ENCODE results near the gene ASPG.

The ASPG gene

GRCh38 chr14:104037903-104038302, 47.6 kb upstream of the ASPG start (continued):
- TF ChIP-seq TSHZ1 (tag by site-specific recombination; IDR thresholded peaks at IDR 0.05; ENCODE audit: borderline replicate concordance) (no peak), ZNF776 (tag by site-specific recombination; IDR thresholded peaks at IDR 0.05; ENCODE audit: borderline replicate concordance) (no peak), ZNF548 (tag by site-specific recombination; IDR thresholded peaks at IDR 0.05) (no peak), ZSCAN30 (tag by site-specific recombination; IDR thresholded peaks at IDR 0.05) (no peak), ZNF121 (tag by site-specific recombination; IDR thresholded peaks at IDR 0.05) (no peak), ZBTB20 (tag by site-specific recombination; IDR thresholded peaks at IDR 0.05) (no peak), ZNF792 (tag by site-specific recombination; IDR thresholded peaks at IDR 0.05) (no peak)

DNA sequence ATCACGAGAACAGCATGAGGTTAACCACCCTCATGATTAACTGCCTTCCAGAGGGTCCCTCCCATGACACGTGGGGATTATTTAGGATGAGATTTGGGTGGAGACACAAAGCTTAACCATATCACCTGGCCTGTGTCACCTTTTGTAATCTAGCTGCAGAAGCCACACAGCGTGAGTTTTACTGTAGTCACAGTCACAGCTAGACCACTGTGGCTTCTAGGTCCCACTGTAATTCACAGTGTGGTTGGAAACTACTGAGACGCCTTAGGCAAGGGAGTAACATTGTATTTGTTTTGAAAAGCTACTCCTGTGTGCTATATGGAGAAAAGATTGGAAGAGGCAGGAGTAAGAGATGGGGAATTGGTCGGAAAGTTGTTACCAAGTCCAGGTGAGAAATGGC, 46.3 kb upstream of the ASPG start:
- POLR2A ChIA-PET, result no interaction called here
- H3K4me3 ChIP-seq (ENCODE audit: low read depth, low read length), result no peak overlapping the region
- no peak overlapping the region for H3K27ac ChIP-seq (ENCODE audit: extremely low read depth, low read depth, low read length)
- TF ChIP-seq SP2 (tag by site-specific recombination; IDR thresholded peaks at IDR 0.05) (no peak), YY1 (tag by site-specific recombination; IDR thresholded peaks at IDR 0.05) (no peak), ZNF639 (tag by site-specific recombination; IDR thresholded peaks at IDR 0.05) (no peak), ZBTB10 (tag by site-specific recombination; IDR thresholded peaks at IDR 0.05) (no peak), ZNF785 (tag by site-specific recombination; IDR thresholded peaks at IDR 0.05) (no peak), ZNF670 (tag by site-specific recombination; IDR thresholded peaks at IDR 0.05; ENCODE audit: low read depth) (no peak), ZNF223 (tag by site-specific recombination; IDR thresholded peaks at IDR 0.05) (no peak), ZNF658 (tag by site-specific recombination; IDR thresholded peaks at IDR 0.05) (no peak), ZNF555 (tag by site-specific recombination; conservative IDR thresholded peaks at IDR 0.05) (no peak), GLIS1 (tag by site-specific recombination; IDR thresholded peaks at IDR 0.05) (no peak), ZNF768 (tag by site-specific recombination; IDR thresholded peaks at IDR 0.05) (no peak), ZNF544 (tag by site-specific recombination; IDR thresholded peaks at IDR 0.05) (no peak), IKZF3 (tag by site-specific recombination; IDR thresholded peaks at IDR 0.05) (no peak), ZNF23 (tag by site-specific recombination; IDR thresholded peaks at IDR 0.05; ENCODE audit: borderline replicate concordance) (no peak), ZBTB48 (tag by site-specific recombination; IDR thresholded peaks at IDR 0.05) (no peak), ZNF146 (tag by site-specific recombination; IDR thresholded peaks at IDR 0.05) (no peak)
- TF ChIP-seq, protein P1, sequence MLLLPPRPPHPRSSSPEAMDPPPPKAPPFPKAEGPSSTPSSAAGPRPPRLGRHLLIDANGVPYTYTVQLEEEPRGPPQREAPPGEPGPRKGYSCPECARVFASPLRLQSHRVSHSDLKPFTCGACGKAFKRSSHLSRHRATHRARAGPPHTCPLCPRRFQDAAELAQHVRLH (tag by site-specific recombination; IDR thresholded peaks at IDR 0.05), result no peak
- TF ChIP-seq, protein P2, sequence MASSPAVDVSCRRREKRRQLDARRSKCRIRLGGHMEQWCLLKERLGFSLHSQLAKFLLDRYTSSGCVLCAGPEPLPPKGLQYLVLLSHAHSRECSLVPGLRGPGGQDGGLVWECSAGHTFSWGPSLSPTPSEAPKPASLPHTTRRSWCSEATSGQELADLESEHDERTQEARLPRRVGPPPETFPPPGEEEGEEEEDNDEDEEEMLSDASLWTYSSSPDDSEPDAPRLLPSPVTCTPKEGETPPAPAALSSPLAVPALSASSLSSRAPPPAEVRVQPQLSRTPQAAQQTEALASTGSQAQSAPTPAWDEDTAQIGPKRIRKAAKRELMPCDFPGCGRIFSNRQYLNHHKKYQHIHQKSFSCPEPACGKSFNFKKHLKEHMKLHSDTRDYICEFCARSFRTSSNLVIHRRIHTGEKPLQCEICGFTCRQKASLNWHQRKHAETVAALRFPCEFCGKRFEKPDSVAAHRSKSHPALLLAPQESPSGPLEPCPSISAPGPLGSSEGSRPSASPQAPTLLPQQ (tag by site-specific recombination; IDR thresholded peaks at IDR 0.05), result no peak
- TF ChIP-seq, protein P3, sequence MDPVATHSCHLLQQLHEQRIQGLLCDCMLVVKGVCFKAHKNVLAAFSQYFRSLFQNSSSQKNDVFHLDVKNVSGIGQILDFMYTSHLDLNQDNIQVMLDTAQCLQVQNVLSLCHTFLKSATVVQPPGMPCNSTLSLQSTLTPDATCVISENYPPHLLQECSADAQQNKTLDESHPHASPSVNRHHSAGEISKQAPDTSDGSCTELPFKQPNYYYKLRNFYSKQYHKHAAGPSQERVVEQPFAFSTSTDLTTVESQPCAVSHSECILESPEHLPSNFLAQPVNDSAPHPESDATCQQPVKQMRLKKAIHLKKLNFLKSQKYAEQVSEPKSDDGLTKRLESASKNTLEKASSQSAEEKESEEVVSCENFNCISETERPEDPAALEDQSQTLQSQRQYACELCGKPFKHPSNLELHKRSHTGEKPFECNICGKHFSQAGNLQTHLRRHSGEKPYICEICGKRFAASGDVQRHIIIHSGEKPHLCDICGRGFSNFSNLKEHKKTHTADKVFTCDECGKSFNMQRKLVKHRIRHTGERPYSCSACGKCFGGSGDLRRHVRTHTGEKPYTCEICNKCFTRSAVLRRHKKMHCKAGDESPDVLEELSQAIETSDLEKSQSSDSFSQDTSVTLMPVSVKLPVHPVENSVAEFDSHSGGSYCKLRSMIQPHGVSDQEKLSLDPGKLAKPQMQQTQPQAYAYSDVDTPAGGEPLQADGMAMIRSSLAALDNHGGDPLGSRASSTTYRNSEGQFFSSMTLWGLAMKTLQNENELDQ (tag by site-specific recombination; IDR thresholded peaks at IDR 0.05; ENCODE audit: low read depth), result no peak
- no peaks in the 10 kb centered on the region for H3K36me3 ChIP-seq (ENCODE audit: control insufficient read depth in 2 of 2, insufficient read depth in 1 of 2, low read length in 2 of 2)
- no peaks in the 10 kb centered on the region for H3K4me1 ChIP-seq (ENCODE audit: control insufficient read depth, insufficient read depth, low read length)
- H3K9me3 ChIP-seq (ENCODE audit: control insufficient read depth, insufficient read depth, low read depth, low read length), result no peaks in the 10 kb centered on the region
- CTCF ChIA-PET, result no interaction called here

All from HEK293 (cell line).